ENCODE data around the gene OAS2.
"Not testable (repeated sequence)": the region's sequence is repeated elsewhere in the genome, so short reads cannot be mapped to it uniquely, and the experiment has no call there.

OAS2 gene

DNA sequence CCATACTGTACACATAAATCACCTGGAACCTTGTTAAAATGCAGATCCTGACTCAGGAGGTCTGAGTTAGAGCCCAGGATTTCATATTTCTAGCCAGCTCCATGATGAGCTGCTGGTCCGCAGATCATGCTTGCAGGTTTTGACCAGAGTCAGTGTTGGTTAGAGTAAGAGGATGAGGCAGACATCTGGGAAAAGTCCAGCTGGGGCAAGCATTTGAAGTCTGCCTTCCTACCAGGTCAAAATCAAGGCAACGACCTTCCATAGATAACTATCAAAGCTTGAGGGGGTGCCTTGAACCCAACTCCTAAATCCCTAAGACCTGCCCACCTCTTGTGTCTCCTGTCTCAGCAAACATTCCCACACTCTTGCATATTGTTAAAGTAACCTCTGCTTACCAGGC lies 9.2 kb downstream of the OAS2 start:
- no peak overlapping the region for H3K27ac ChIP-seq
- no peak for TF ChIP-seq CTCF (IDR thresholded peaks at IDR 0.05)
- no peak for TF ChIP-seq ZFX (IDR thresholded peaks at IDR 0.05; ENCODE audit: borderline replicate concordance)

- TF ChIP-seq ZFX (IDR thresholded peaks at IDR 0.05; ENCODE audit: borderline replicate concordance) (no peak), CTCF (IDR thresholded peaks at IDR 0.05) (no peak)
- no peak overlapping the region for H3K27ac ChIP-seq
Measured at GRCh38 chr12:112988224-112988623, 9.9 kb downstream of the OAS2 start.

DNA sequence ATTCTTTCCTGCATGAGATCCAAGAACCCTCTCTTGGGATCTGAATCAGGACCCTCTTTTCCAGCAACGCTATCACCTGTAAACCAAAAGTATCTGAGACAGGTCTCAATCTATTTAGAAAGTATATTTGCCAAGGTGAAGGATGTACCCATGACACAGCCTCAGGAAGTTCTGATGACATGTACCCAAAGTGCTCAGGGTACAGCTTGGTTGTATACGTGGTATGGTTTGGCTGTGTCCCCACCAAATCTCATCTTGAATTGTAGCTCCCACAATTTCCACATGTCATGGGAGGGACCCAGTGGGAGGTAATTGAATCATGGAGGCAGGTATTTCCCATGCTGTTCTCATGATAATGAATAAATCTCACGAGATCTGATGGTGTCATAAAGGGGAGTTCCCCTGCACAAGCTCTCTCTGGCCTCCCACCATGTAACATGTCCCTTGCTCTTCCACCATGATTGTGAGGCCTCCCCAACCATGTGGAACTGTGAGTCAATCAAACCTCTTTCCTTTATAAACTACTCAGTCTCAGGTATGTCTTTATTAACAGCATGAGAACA lies 10.6 kb downstream of the OAS2 start:
- H3K27ac ChIP-seq = not testable (repeated sequence)

DNA sequence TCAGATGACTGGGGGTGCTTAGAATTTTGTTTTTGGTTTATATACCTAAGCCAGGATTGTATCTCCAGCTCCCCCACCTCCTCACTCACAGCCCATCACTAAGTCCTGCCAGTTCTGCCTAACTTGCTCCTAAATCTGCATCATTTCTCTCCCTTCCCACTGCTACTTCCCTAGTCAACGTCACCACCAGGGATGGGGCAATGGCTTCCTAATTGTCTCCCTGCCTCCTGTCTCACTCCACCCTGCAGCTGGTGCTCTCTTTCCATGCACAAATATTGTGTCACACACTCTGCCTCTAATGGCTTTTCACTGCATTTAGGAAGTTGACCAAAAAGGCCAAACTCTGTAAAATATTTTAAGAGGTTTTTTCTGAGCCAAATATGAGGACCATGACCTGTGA lies 11.5 kb downstream of the OAS2 start:
- H3K27ac ChIP-seq = no peak overlapping the region
- no peak for TF ChIP-seq CTCF (IDR thresholded peaks at IDR 0.05)
- no peak for TF ChIP-seq ZFX (IDR thresholded peaks at IDR 0.05; ENCODE audit: borderline replicate concordance)

GRCh38 chr12:112992541-112993398 lies 14.5 kb downstream of the OAS2 start:
- H3K27ac ChIP-seq = no peak overlapping the region

GRCh38 chr12:112995008-112995407 lies 16.7 kb downstream of the OAS2 start:
- no peak overlapping the region for H3K27ac ChIP-seq
- TF ChIP-seq CTCF (IDR thresholded peaks at IDR 0.05) (no peak), ZFX (IDR thresholded peaks at IDR 0.05; ENCODE audit: borderline replicate concordance) (no peak)

More at GRCh38 chr12:112992541-112993398, 14.5 kb downstream of the OAS2 start:
- no peak for TF ChIP-seq ZFX (IDR thresholded peaks at IDR 0.05; ENCODE audit: borderline replicate concordance)
- TF ChIP-seq CTCF (IDR thresholded peaks at IDR 0.05) = peak; percentile 99

DNA sequence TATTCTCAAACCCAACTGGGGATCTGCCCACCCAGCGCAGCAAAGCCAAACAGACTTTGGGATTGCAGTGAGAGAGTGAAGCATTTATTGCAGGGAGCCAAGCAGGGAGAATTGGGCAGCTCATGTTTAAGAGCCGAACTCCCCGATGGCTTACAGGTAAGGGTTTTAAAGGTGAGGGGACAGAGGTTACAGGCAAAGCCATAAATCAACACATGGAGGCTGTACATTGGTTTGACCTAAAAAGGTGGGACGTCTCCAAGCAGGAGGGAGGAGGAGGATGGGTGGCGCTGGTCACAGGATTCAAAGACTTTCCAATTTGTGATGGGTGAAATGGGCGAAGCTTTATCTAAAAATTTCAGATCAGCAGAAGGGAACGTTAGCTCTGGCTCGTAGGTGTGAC lies 18.2 kb downstream of the OAS2 start:
- TF ChIP-seq ZFX (IDR thresholded peaks at IDR 0.05; ENCODE audit: borderline replicate concordance) = no peak
- no peak for TF ChIP-seq CTCF (IDR thresholded peaks at IDR 0.05)
- no peak overlapping the region for H3K27ac ChIP-seq

Data from 22Rv1 (cell line).